IMR-90 (cell line): ENCODE results near the gene NDST3. TPM values are rescaled to one million over a fixed set of nuclear protein-coding genes. Genes with fewer than 3 reads are reported as not detected.

Source experiments
- ATAC-seq: fragments of 200-7000 bp; cut with Tn5 transposase; 2 replicates; pipeline ENCODE4 v1.9.1; 2020; ENCODE audit warnings: low read depth, mild to moderate bottlenecking, moderate library complexity
- BruUV-seq: library from RNA; stranded (reverse); fragments of 400-500 nt; replicated peaks from 2 replicates; lab custom pipeline; 2021; lab: Mats Ljungman, UMichigan
- CTCF ChIA-PET: fragments of 300-600 bp; formaldehyde crosslinking; extraction: SDS; loops from one replicate; lab custom pipeline; 2021; ENCODE audit warnings: antibody characterized with exemption; lab: Yijun Ruan, JAX
- POLR2A ChIA-PET: fragments of 300-600 bp; sonication (Branson Sonifier 250); formaldehyde crosslinking; loops from one replicate; lab custom pipeline; 2022; ENCODE audit warnings: antibody characterized with exemption; ENCODE audit not compliant: unreplicated experiment; lab: Charles Lee
- DNase-seq: peaks from one replicate; pipeline ENCODE4 v3.0.0; 2013
- H2AFZ ChIP-seq: replicated peaks from 2 replicates; pipeline ENCODE3; 2013; ENCODE audit warnings: low read length, mild to moderate bottlenecking; ENCODE audit not compliant: poor library complexity
- H2AK5ac ChIP-seq: 2 replicates; pipeline ENCODE4 v1.6.1; 2013; ENCODE audit warnings: low read depth, low read length, inconsistent platforms
- H2AK9ac ChIP-seq: replicated peaks from 2 replicates; pipeline ENCODE3; 2013; ENCODE audit warnings: mild to moderate bottlenecking, low read depth, low read length, moderate library complexity; ENCODE audit not compliant: poor library complexity
- H2BK120ac ChIP-seq: 2 replicates; pipeline ENCODE4 v1.6.1; 2013; ENCODE audit warnings: low read depth, low read length, inconsistent platforms
- H2BK15ac ChIP-seq: 3 replicates; pipeline ENCODE4 v1.6.1; 2013; ENCODE audit warnings: low read depth, low read length, inconsistent platforms
- H2BK20ac ChIP-seq: 2 replicates; pipeline ENCODE4 v1.6.1; 2013; ENCODE audit warnings: low read depth, mild to moderate bottlenecking, inconsistent platforms, low read length, moderate library complexity
- H2BK5ac ChIP-seq: 2 replicates; pipeline ENCODE4 v1.6.1; 2013; ENCODE audit warnings: mild to moderate bottlenecking, low read depth, low read length, inconsistent platforms; ENCODE audit not compliant: poor library complexity, severe bottlenecking
- H3K14ac ChIP-seq: replicated peaks from 2 replicates; pipeline ENCODE4 v1.6.1; 2013; ENCODE audit warnings: low read depth, low read length, inconsistent platforms
- H3K18ac ChIP-seq: 2 replicates; pipeline ENCODE4 v1.6.1; 2013; ENCODE audit warnings: low read depth, low read length, control low read depth
- H3K23ac ChIP-seq: 2 replicates; pipeline ENCODE4 v1.6.1; 2013; ENCODE audit warnings: low read depth, low read length, inconsistent platforms
- H3K27ac ChIP-seq: 2 replicates; pipeline ENCODE4 v1.5.1; 2013; ENCODE audit warnings: mild to moderate bottlenecking, control low read depth, low read length; ENCODE audit not compliant: insufficient read depth
- H3K27me3 ChIP-seq: 2 replicates; pipeline ENCODE4 v1.6.1; 2013; ENCODE audit warnings: low read length; ENCODE audit not compliant: control insufficient read depth, insufficient read depth
- H3K36me3 ChIP-seq: 2 replicates; pipeline ENCODE4 v1.6.1; 2013; ENCODE audit warnings: low read length, mixed read lengths; ENCODE audit not compliant: control insufficient read depth, insufficient read depth
- H3K4ac ChIP-seq: 2 replicates; pipeline ENCODE4 v1.6.1; 2013; ENCODE audit warnings: low read depth, low read length, inconsistent platforms
- H3K4me1 ChIP-seq: 2 replicates; pipeline ENCODE4 v1.6.1; 2013; ENCODE audit warnings: low read length, mixed read lengths; ENCODE audit not compliant: control insufficient read depth, insufficient read depth
- H3K4me2 ChIP-seq: 2 replicates; pipeline ENCODE4 v1.6.1; 2013; ENCODE audit warnings: low read depth, mild to moderate bottlenecking, control low read depth, low read length, moderate library complexity
- H3K4me3 ChIP-seq: 2 replicates; pipeline ENCODE4 v1.5.1; 2013; ENCODE audit warnings: low read depth, mild to moderate bottlenecking, control low read depth, low read length, moderate library complexity; ENCODE audit not compliant: insufficient read depth
- H3K56ac ChIP-seq: 2 replicates; pipeline ENCODE4 v1.6.1; 2013; ENCODE audit warnings: low read length, inconsistent platforms; ENCODE audit not compliant: insufficient read depth; ENCODE audit errors: extremely low read depth
- H3K79me1 ChIP-seq, 2 experiments: 2 replicates each; pipeline ENCODE4 v1.6.1; 2013; ENCODE audit warnings: low read length in 2 of 2, inconsistent platforms in 1 of 2, low read depth in 1 of 2
- H3K9ac ChIP-seq: 2 replicates; pipeline ENCODE4 v1.6.1; 2013; ENCODE audit warnings: low read depth, low read length, control low read depth
- H3K9me1 ChIP-seq: 2 replicates; pipeline ENCODE4 v1.6.1; 2013; ENCODE audit warnings: low read length, inconsistent platforms; ENCODE audit not compliant: insufficient read depth
- H3K9me3 ChIP-seq: 2 replicates; pipeline ENCODE4 v1.6.1; 2013; ENCODE audit warnings: low read length; ENCODE audit not compliant: control insufficient read depth, insufficient read depth
- H4K20me1 ChIP-seq: 2 replicates; pipeline ENCODE4 v1.6.1; 2013; ENCODE audit warnings: low read length, inconsistent platforms; ENCODE audit not compliant: insufficient read depth
- H4K5ac ChIP-seq: 2 replicates; pipeline ENCODE4 v1.6.1; 2013; ENCODE audit warnings: mild to moderate bottlenecking, low read depth, low read length, control low read depth
- H4K8ac ChIP-seq, 2 experiments: 2 replicates each; pipeline ENCODE4 v1.6.1; 2013; ENCODE audit warnings: low read depth in 2 of 2, low read length in 2 of 2, control low read depth in 1 of 2, inconsistent platforms in 1 of 2
- H4K91ac ChIP-seq: 2 replicates; pipeline ENCODE4 v1.6.1; 2013; ENCODE audit warnings: low read depth, low read length, inconsistent platforms; ENCODE audit not compliant: insufficient read depth
- BHLHE40 ChIP-seq: fragments of 150-350 bp; IDR thresholded peaks from 2 replicates; pipeline ENCODE4 v1.6.1; 2016; ENCODE audit warnings: mild to moderate bottlenecking, low read depth, low read length
- CHD1 ChIP-seq: IDR thresholded peaks from 2 replicates; pipeline ENCODE4 v1.6.1; 2012; ENCODE audit warnings: low read depth, low read length, improper control_type of control experiment
- FOS ChIP-seq: fragments of 150-350 bp; IDR thresholded peaks from 2 replicates; pipeline ENCODE4 v1.6.1; 2016; ENCODE audit warnings: low read depth, low read length
- MAFK ChIP-seq: IDR thresholded peaks from 2 replicates; pipeline ENCODE4 v1.6.1; 2012; ENCODE audit warnings: low read depth, low read length, improper control_type of control experiment
- MAZ ChIP-seq: IDR thresholded peaks from 2 replicates; pipeline ENCODE4 v1.6.1; 2012; ENCODE audit warnings: low read depth, mild to moderate bottlenecking, low read length, improper control_type of control experiment, moderate library complexity, borderline replicate concordance
- MXI1 ChIP-seq: IDR thresholded peaks from 2 replicates; pipeline ENCODE4 v1.6.1; 2012; ENCODE audit warnings: low read depth, mild to moderate bottlenecking, low read length, moderate library complexity, borderline replicate concordance
- NFE2L2 ChIP-seq: fragments of 150-350 bp; IDR thresholded peaks from 2 replicates; pipeline ENCODE4 v1.6.1; 2016; ENCODE audit warnings: low read depth, mild to moderate bottlenecking, low read length
- POLR2A ChIP-seq: IDR thresholded peaks from 2 replicates; pipeline ENCODE4 v1.6.1; 2012; ENCODE audit warnings: mild to moderate bottlenecking, low read depth, low read length
- RAD21 ChIP-seq: IDR thresholded peaks from 2 replicates; pipeline ENCODE4 v1.6.1; 2012; ENCODE audit warnings: low read length, improper control_type of control experiment
- RCOR1 ChIP-seq: IDR thresholded peaks from 2 replicates; pipeline ENCODE4 v1.6.1; 2012; ENCODE audit warnings: mild to moderate bottlenecking, low read length, improper control_type of control experiment; ENCODE audit not compliant: insufficient replicate concordance
- RFX5 ChIP-seq: IDR thresholded peaks from 2 replicates; pipeline ENCODE4 v1.8.0; 2012; ENCODE audit warnings: low read depth, mild to moderate bottlenecking, low read length, moderate library complexity
- SMC3 ChIP-seq: fragments of 150-350 bp; IDR thresholded peaks from 2 replicates; pipeline ENCODE4 v1.6.1; 2016; ENCODE audit warnings: low read depth, mild to moderate bottlenecking, antibody characterized with exemption, low read length, moderate library complexity
- WGBS, 2 experiments: methylation state at CpG; one replicate each; pipeline versions ENCODE4 v1.1.5 to v1.1.7; 2013; ENCODE audit warnings: missing lambda C conversion rate in 2 of 2; ENCODE audit not compliant: insufficient read length in 1 of 2; ENCODE audit errors: extremely low coverage in 2 of 2; 5-methylcytosine and 5-hydroxymethylcytosine counted together
- dilution Hi-C: fragments of 300-500 bp; cut with HindIII; formaldehyde crosslinking; loops from one replicate; pipeline ENCODE4 v1.14.3; 2018; ENCODE audit warnings: low sequenced_read_pairs; ENCODE audit not compliant: unreplicated experiment
- in situ Hi-C: fragments of 300-500 bp; cut with MboI; formaldehyde crosslinking; loops from 3 replicates; pipeline ENCODE4 v1.14.3; 2019; ENCODE audit warnings: low sequenced_read_pairs, inconsistent platforms, mixed read lengths
- intact Hi-C: fragments of 100-400 bp; cut with micrococcal nuclease; formaldehyde crosslinking; loops from 2 replicates; pipeline ENCODE4 v1.10.0; 2022
- polyA plus RNA-seq, 3 experiments: library from polyadenylated mRNA; depleted of rRNA; stranded (reverse); fragments of >200 nt; gene quantifications; 2 replicates each; pipeline ENCODE4 v1.2.3, GENCODE V29; 2012; ENCODE audit warnings: low replicate concordance in 1 of 3
- total RNA-seq: library from RNA; depleted of rRNA; stranded (reverse); fragments of >200 nt; gene quantifications from 2 replicates; pipeline ENCODE4 v1.2.3, GENCODE V29; 2012
- TF ChIP-seq, protein P1 (sequence below): fragments of 150-350 bp; IDR thresholded peaks from 2 replicates; pipeline ENCODE4 v1.6.1; 2017; ENCODE audit warnings: mild to moderate bottlenecking, antibody characterized with exemption, low read length, low read depth
- TF ChIP-seq, protein P2 (sequence below): fragments of 150-350 bp; IDR thresholded peaks from 2 replicates; pipeline ENCODE4 v1.6.1; 2016; ENCODE audit warnings: low read depth, mild to moderate bottlenecking, low read length, moderate library complexity, borderline replicate concordance
- TF ChIP-seq, protein P3 (sequence below): conservative IDR thresholded peaks from 2 replicates; pipeline ENCODE4 v1.5.1; 2012; ENCODE audit warnings: mild to moderate bottlenecking, low read depth, low read length, improper control_type of control experiment

The NDST3 gene
- total and polyA plus RNA-seq, 2 of the 4 experiments (the other 2 are of a cell fraction) = 0.10 to 0.18 TPM

DNA sequence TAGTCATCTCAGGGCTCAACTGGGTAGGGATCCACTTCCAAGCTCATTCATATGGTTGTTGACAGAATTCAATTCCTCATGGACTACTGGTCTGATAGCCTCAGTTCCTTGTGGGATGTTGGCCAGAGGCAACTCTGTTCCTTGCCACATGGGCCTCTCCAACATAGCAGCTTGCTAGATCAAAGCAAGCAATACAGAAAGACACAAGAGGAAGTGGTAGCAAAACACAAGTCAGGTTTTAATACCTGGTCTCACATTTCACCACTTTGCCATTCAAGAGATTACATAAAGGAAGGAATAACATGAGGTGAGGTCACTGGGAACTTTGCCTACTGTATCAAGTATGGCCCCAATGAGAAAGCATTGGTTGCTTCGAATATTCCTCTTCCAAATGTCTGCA, 239.4 kb downstream of the NDST3 start:
- no peak overlapping the region for H2BK20ac ChIP-seq
- peaks cover 2% of the 10 kb centered on the region for H3K27me3 ChIP-seq
- H4K91ac ChIP-seq = no peak overlapping the region
- TF ChIP-seq MXI1 = no peak
- TF ChIP-seq, protein P1, sequence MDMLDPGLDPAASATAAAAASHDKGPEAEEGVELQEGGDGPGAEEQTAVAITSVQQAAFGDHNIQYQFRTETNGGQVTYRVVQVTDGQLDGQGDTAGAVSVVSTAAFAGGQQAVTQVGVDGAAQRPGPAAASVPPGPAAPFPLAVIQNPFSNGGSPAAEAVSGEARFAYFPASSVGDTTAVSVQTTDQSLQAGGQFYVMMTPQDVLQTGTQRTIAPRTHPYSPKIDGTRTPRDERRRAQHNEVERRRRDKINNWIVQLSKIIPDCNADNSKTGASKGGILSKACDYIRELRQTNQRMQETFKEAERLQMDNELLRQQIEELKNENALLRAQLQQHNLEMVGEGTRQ = no peak
- no peak for TF ChIP-seq POLR2A
- no peak for TF ChIP-seq NFE2L2
- TF ChIP-seq FOS = no peak
- TF ChIP-seq, protein P2, sequence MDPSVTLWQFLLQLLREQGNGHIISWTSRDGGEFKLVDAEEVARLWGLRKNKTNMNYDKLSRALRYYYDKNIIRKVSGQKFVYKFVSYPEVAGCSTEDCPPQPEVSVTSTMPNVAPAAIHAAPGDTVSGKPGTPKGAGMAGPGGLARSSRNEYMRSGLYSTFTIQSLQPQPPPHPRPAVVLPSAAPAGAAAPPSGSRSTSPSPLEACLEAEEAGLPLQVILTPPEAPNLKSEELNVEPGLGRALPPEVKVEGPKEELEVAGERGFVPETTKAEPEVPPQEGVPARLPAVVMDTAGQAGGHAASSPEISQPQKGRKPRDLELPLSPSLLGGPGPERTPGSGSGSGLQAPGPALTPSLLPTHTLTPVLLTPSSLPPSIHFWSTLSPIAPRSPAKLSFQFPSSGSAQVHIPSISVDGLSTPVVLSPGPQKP = no peak
- no peak for TF ChIP-seq MAFK
- no peak for TF ChIP-seq RCOR1
- no peak for TF ChIP-seq RAD21
- TF ChIP-seq MAZ = no peak
- TF ChIP-seq, protein P3, sequence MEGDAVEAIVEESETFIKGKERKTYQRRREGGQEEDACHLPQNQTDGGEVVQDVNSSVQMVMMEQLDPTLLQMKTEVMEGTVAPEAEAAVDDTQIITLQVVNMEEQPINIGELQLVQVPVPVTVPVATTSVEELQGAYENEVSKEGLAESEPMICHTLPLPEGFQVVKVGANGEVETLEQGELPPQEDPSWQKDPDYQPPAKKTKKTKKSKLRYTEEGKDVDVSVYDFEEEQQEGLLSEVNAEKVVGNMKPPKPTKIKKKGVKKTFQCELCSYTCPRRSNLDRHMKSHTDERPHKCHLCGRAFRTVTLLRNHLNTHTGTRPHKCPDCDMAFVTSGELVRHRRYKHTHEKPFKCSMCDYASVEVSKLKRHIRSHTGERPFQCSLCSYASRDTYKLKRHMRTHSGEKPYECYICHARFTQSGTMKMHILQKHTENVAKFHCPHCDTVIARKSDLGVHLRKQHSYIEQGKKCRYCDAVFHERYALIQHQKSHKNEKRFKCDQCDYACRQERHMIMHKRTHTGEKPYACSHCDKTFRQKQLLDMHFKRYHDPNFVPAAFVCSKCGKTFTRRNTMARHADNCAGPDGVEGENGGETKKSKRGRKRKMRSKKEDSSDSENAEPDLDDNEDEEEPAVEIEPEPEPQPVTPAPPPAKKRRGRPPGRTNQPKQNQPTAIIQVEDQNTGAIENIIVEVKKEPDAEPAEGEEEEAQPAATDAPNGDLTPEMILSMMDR = no peak
- TF ChIP-seq BHLHE40 = no peak
- no peak for TF ChIP-seq RFX5
- TF ChIP-seq CHD1 = no peak
- TF ChIP-seq SMC3 = no peak
- DNase-seq (no peak), ATAC-seq (no peak)
- in situ Hi-C loops = loop anchor here (25.0 kb wide), 1 partner anchor 911 kb away; no protein-coding TSS in a partner anchor
- dilution Hi-C loops = no loop called here
- no TSS peak for BruUV-seq
- no CpG with 5 or more reads among the region's 1 CpG for WGBS, 2 experiments
- H3K18ac ChIP-seq = no peak overlapping the region
- no peaks in the 10 kb centered on the region for H4K20me1 ChIP-seq
- H3K14ac ChIP-seq = no peak overlapping the region
- H3K36me3 ChIP-seq = no peaks in the 10 kb centered on the region
- CTCF ChIA-PET = no interaction called here
- no peak overlapping the region for H2BK5ac ChIP-seq
- no peak overlapping the region for H2BK15ac ChIP-seq
- H2AFZ ChIP-seq = no peak overlapping the region
- intact Hi-C loops = no loop called here
- H3K79me1 ChIP-seq = peaks cover 0 to 1% of the 10 kb centered on the region in 2 experiments; a peak in 1 of 4 replicates
- H3K27ac ChIP-seq = no peak overlapping the region
- H3K4me1 ChIP-seq = no peaks in the 10 kb centered on the region
- H3K56ac ChIP-seq = no peak overlapping the region
- no peak overlapping the region for H3K9ac ChIP-seq
- H3K23ac ChIP-seq = no peak overlapping the region
- H3K4me3 ChIP-seq = no peak overlapping the region
- no peak overlapping the region for H4K5ac ChIP-seq
- no peaks in the 10 kb centered on the region for H3K9me3 ChIP-seq
- H4K8ac ChIP-seq = no peak overlapping the region
- POLR2A ChIA-PET = no interaction called here
- H3K4ac ChIP-seq = no peak overlapping the region
- H2AK9ac ChIP-seq = no peak overlapping the region
- H3K9me1 ChIP-seq = no peaks in the 10 kb centered on the region
- H3K4me2 ChIP-seq = no peak overlapping the region
- no peak overlapping the region for H2AK5ac ChIP-seq
- H2BK120ac ChIP-seq = no peak overlapping the region
